HEK293T (cell line): ENCODE measurements around the gene RNF123.

Experiments used
- BHLHE40 ChIP-seq: fragments of 450-650 bp; IDR thresholded peaks from 2 replicates; pipeline ENCODE4 v1.6.1; 2016; ENCODE audit warnings: mild to moderate bottlenecking, moderate library complexity, borderline replicate concordance
- FOXK2 ChIP-seq: fragments of 450-650 bp; IDR thresholded peaks from 2 replicates; pipeline ENCODE4 v1.6.1; 2016; ENCODE audit warnings: mild to moderate bottlenecking
- L3MBTL2 ChIP-seq: fragments of 450-650 bp; conservative IDR thresholded peaks from 2 replicates; pipeline ENCODE4 v1.6.1; 2016; ENCODE audit warnings: mild to moderate bottlenecking
- LEF1 ChIP-seq: fragments of 450-650 bp; IDR thresholded peaks from 2 replicates; pipeline ENCODE4 v1.6.1; 2017; ENCODE audit warnings: mild to moderate bottlenecking, borderline replicate concordance

DNA sequence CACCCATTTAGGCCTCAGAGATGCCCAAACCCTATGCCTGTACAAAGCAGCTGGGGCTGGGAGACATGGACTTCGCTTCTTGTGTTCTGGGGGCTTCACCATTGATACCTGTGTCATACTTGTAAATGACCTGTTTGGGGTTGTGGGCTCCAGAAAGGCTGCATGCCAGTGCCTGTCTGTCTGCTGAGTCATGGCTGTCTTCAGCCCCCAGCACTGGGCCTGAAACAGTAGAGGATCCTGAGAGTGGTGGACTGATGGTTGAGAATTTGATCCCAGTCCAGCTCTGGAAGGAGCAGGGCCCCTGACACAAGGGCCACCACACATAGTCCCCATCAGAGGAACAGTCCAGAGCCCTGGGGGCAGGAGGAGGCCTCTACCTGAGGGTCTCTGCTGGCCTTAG, 39.8 kb upstream of the RNF123 start:
- TF ChIP-seq LEF1 (no peak), BHLHE40 (no peak), L3MBTL2 (no peak), FOXK2 (no peak)
